Kidney glomerular epithelial cell (primary cell): ENCODE results near the gene RAN.
"Not testable (repeated sequence)": the region's sequence is repeated elsewhere in the genome, so short reads cannot be mapped to it uniquely, and the experiment has no call there.

Experiments used
- DNase-seq: peaks from one replicate; lab custom pipeline; 2025; lab: John Stamatoyannopoulos, UW

RAN gene

DNA sequence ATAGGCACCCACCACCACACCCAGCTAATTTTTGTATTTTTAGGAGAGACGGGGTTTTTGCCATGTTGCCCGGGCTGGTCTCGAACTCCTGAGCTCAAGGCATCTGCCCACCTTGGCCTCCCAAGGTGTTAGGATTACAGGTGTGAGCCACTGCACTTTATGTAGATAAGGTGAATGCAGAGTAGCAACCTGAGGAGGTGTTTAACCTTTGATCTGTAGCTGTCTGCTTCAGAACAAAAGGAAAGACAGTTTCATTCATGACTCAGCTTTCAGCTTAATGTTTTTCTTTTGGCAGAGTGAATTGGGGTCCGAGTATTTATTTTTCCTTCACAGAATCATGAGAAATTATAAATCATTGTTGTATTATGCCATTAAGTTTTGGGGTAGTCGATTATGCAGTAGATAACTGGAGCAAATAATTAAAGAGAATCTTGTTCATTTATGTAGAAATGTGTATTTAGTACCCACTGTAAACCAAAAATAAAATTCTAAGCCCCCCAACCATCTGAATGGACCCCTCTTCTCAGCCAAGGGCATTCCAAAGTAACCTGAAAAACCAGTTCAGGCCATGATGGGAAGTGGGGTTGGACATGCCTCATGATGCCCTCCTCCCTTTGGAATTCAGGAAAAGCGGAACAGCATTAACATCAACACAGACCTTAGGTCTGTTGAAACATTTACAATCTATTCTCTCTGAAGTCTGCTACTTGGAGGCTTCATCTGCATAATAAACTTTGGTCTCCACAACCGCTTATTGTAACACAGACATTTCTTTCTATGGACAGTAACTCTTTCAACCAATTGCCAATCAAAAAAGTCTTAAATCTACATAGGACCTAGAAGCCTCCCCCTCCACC is 22.1 kb upstream of the RAN start:
- DNase-seq, result no peak

- DNase-seq, result no peak
These were observed 21.3 kb upstream of the RAN start for GRCh38 chr12:130850418-130851021.

- DNase-seq, result no peak
These were observed 15.8 kb upstream of the RAN start for GRCh38 chr12:130856088-130856487.

DNA sequence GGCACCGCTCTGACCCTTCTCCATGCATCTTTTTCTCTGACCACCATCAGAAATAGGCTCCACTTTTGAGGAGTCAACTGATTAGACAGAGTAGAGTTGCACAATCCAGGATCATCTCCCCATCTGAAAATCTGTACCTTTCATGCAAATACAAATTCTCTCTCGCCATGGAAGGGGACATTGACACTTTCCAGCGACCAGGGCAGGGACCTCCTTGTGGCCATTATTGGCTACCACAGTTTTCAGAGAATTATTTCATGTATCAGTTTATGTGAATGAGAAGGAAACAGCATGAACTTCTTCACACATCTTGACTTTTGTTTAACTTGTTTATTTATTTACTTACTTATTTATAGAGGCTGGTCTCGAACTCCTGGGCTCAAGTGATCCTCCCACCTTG is 13.8 kb upstream of the RAN start:
- no peak for DNase-seq

DNA sequence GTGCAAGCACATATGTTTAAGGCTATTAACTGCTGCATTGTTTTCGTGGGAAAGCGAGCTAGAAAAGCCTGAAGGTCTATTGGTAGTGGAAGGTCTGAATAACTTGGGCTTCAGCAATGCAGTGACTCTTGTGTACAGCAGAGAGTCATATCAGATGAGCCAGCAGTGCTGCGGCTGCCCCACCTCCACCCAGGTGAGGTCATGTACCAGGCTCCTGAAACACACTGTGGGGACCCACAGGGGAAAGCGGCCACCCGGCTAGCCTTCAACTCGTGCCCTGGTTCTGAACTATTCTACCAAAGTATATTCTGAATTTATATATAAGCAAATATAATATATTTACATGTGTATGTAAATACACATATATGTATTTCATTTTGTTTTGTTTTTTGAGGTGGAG is 12.7 kb upstream of the RAN start:
- DNase-seq, result no peak

DNA sequence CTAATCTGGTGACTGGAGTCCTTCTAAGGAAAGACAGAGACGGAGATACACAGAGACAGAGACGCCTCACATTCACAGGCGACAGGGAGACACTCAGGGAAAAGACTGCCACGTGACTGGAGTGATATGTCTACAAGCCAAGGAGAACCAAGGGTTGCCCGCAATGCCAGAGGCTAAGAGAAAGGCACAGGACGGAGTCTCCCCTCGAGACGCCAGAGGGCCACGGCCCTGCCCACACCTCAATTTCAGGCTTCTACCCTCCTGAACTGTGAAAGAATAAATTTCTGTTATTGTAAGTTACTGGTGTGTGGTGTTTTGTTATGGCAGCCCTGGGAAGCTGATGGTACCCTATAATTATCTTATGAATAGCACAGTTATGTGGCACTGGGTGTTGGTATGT is 11.6 kb upstream of the RAN start:
- DNase-seq, result no peak

DNA sequence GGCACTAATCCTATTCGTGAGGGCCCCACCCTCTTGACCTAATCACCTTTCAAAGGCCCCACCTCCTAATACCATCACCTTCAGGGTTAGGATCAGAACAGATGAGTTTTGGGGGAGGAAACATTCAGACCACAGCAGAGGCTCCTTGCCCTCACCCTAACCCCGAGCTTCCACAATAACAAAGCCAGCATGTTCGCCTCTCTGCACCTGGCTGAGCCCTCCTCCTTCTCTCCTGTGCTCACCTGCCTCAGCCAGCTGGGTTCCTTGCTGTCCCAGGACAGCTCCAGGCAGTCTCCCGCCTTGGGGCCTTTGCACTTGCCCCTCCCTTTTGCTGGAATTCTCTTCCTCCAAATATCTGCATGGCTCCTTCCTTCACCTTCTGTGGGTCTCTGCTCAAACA is 9.7 kb upstream of the RAN start:
- DNase-seq, result no peak

GRCh38 chr12:130862771-130863170 is 9.1 kb upstream of the RAN start:
- not testable (repeated sequence) for DNase-seq

DNA sequence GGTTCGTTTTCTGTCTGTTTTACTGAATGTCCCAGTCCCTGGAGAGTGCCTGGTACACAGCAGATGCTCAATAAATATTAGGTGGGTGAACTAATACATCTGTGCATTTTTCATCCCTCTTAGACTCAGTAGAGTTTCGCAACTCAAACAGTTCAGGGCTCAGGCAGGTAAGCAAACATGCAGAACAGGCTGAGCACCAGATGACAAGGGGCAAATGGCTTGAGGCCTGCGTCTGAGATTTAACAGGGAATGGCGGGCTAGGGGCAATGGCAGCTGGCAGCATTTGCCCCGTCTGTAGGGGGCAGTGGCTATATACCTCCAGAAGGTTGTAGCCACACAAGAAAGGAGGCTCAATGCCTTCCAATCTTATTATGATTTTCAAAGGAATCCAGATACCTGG is 8.6 kb upstream of the RAN start:
- no peak for DNase-seq

DNA sequence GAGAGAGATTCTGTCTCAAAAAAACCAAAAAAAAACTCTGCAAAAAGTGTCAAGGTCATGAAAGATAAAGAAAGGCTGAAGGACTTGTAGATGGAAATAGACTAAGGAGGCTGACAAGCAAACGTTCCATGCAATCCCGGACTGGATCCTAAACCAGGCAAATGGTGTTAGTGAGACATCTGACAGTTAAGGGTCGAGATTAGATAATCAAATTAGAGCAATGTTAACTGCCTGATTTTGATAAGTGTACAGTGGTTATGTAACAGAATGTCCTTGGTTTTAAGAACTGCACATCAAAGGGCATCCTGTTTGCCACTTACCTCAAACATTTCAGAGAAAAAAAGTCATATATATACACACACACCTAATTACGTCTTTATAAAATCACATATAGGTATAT is 3.5 kb upstream of the RAN start:
- no peak for DNase-seq

DNA sequence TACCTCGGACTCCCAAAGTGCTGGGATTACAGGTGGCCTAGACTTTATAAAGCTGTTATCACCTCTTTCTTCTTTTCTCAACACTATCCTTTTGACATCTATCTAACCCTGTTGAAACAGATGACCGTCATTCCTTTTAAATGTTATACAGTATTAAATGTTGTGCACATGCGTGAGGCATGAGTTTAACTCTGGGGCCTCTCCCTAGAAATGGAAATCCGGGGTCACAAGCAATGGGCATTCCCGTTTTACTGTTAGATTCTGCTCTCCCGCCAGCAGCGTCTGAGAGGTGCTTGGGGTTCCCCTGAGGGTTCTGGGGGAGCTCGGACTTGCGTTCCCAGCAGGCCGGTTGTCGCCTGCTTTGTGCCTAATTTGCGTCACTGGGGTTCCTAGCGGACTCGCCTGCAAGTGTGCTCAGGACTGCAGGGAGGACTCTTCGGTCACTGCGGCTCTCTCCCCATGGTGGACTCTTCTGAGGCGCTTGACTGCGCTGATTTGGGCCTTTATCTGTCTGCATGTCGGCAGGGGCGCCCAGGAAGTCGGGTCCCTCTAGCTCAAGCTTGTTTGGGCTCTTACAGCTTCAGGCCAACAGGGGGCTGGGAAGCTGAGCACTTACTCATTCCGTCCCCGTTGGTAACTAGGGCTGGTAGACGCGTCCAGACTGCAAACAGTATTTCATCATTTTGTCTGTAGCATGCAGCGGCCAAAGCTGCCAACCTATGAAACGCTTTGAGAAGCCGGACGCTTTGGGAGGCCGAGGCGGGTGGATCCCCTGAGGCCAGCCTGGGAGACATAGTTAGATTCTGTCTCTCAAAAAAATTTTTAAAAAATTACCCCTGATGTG is 1.2 kb upstream of the RAN start:
- no peak for DNase-seq

- DNase-seq, result no peak
These were observed 572 bp downstream of the RAN start for GRCh38 chr12:130872179-130873096.

- DNase-seq, result no peak
These were observed 1.4 kb downstream of the RAN start for GRCh38 chr12:130873106-130873795.

DNA sequence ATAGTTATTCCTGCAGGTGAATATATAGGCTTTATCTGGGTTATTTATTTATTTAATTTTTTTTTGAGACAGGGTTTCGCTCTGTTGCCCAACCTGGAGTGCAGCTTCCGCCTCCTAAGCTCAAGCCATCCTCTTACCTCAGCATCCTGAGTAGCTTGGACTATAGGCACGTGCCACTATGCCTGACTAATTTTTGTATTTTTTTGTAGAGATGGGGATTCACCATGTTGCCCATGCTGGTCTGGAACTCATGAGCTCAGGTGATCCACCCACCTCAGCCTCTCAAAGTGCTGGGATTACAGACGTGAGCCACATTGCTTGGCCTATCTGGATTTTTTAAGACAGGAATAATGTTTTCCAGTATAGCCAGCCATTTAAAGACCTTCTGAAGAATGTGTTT is 2.0 kb downstream of the RAN start:
- no peak for DNase-seq

DNA sequence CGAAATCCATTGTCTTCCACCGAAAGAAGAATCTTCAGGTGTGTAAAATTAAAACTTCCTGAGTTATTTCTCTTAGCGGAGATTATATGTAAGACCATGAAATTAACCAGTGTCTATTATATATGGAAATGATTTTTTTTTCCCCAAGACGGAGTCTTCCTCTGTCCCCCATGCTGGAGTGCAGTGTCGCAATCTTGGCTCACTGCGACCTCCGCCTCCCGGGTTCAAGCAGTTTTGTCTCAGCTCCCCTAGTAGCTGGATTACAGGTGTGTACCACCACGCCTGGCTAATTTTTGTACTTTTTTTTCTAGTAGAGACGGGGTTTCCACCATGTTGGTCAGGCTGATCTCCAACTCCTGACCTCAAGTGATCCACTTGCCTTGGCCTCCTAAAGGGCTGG is 2.8 kb downstream of the RAN start:
- no peak for DNase-seq

DNA sequence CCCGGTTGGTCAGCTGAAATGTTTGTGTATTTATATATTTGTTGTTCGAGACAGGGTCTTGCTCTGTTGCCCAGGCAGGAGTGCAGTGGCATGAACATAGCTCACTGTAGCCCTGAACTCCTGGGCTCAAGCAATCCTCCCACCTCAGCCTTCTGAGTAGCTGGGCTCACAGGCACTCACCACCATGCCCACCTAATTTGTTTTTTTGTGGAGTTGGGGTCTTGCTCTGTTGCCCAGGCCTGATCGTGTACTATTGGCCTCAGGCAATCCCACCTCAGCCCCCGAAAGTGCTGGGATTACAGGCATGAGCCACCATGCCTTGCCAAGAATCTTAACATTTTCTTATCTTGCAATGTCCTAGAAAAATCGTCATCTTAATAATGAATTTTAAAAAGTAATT is 3.3 kb downstream of the RAN start:
- DNase-seq, result no peak

GRCh38 chr12:130875708-130876107 is 3.8 kb downstream of the RAN start:
- not testable (repeated sequence) for DNase-seq

DNA sequence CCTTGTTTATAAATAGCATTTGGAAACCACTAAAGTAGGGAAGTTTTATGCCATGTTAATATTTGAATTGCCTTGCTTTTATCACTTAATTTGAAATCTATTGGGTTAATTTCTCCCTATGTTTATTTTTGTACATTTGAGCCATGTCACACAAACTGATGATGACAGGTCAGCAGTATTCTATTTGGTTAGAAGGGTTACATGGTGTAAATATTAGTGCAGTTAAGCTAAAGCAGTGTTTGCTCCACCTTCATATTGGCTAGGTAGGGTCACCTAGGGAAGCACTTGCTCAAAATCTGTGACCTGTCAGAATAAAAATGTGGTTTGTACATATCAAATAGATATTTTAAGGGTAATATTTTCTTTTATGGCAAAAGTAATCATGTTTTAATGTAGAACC is 4.4 kb downstream of the RAN start:
- no peak for DNase-seq

- DNase-seq, result no peak
These were observed 4.9 kb downstream of the RAN start for GRCh38 chr12:130876758-130877157.

- no peak for DNase-seq
These were observed 5.5 kb downstream of the RAN start for GRCh38 chr12:130877333-130877732.
